HG02588 (cell line): ENCODE data around the gene TCEAL6.
"Not testable (repeated sequence)": the region's sequence is repeated elsewhere in the genome, so short reads cannot be mapped to it uniquely, and the experiment has no call there.

Experiments
- ATAC-seq: cut with Tn5 transposase; IDR thresholded peaks from one replicate; pipeline ENCODE4 v1.9.1; 2021; ENCODE audit warnings: mild to moderate bottlenecking, moderate library complexity; ENCODE audit not compliant: unreplicated experiment

TCEAL6 gene

GRCh38 chrX:102142274-102142673 lies at the start of gene TCEAL6:
Gene TCEAL6 (minus strand): TSS chrX:102142481.
- ATAC-seq = not testable (repeated sequence)

GRCh38 chrX:102185967-102186720 lies 43.9 kb upstream of the TCEAL6 start:
- ATAC-seq = no peak

GRCh38 chrX:102155806-102156179 lies 13.5 kb upstream of the TCEAL6 start, which contains the start of gene BEX5:
Gene BEX5 (minus strand): TSS chrX:102155977. CDS start chrX:102154265, 1,712 bp downstream.
- peak; percentile 98 for ATAC-seq

GRCh38 chrX:102154900-102155805 lies 12.9 kb upstream of the TCEAL6 start:
- peak; percentile 36 for ATAC-seq

- ATAC-seq = no peak
Measured at GRCh38 chrX:102154218-102154860, 12.1 kb upstream of the TCEAL6 start.

GRCh38 chrX:102141631-102142030 lies 650 bp downstream of the TCEAL6 start:
- not testable (repeated sequence) for ATAC-seq

- not testable (repeated sequence) for ATAC-seq
Measured at GRCh38 chrX:102140876-102141275, 1.4 kb downstream of the TCEAL6 start.

GRCh38 chrX:102138064-102138463 lies 4.2 kb downstream of the TCEAL6 start:
- ATAC-seq = no peak

GRCh38 chrX:102129473-102129872 lies 12.8 kb downstream of the TCEAL6 start:
- no peak for ATAC-seq

- no peak for ATAC-seq
Measured at GRCh38 chrX:102126863-102127262, 15.4 kb downstream of the TCEAL6 start.

GRCh38 chrX:102126080-102126818 lies 16.0 kb downstream of the TCEAL6 start:
- ATAC-seq = not testable (repeated sequence)

GRCh38 chrX:102125436-102125835 lies 16.8 kb downstream of the TCEAL6 start, which contains the start of gene TCEAL2:
Gene TCEAL2 (plus strand): TSS chrX:102125679. CDS start chrX:102126831, 1,152 bp downstream.
- not testable (repeated sequence) for ATAC-seq

- not testable (repeated sequence) for ATAC-seq
Measured at GRCh38 chrX:102125014-102125413, 17.3 kb downstream of the TCEAL6 start.

GRCh38 chrX:102115748-102116147 lies 26.5 kb downstream of the TCEAL6 start:
- ATAC-seq = no peak

- ATAC-seq = no peak
Measured at GRCh38 chrX:102113367-102113766, 28.9 kb downstream of the TCEAL6 start.
